ENCODE measurements around the gene CFAP73.
"Not testable (repeated sequence)": the region's sequence is repeated elsewhere in the genome, so short reads cannot be mapped to it uniquely, and the experiment has no call there.

Gene CFAP73

DNA sequence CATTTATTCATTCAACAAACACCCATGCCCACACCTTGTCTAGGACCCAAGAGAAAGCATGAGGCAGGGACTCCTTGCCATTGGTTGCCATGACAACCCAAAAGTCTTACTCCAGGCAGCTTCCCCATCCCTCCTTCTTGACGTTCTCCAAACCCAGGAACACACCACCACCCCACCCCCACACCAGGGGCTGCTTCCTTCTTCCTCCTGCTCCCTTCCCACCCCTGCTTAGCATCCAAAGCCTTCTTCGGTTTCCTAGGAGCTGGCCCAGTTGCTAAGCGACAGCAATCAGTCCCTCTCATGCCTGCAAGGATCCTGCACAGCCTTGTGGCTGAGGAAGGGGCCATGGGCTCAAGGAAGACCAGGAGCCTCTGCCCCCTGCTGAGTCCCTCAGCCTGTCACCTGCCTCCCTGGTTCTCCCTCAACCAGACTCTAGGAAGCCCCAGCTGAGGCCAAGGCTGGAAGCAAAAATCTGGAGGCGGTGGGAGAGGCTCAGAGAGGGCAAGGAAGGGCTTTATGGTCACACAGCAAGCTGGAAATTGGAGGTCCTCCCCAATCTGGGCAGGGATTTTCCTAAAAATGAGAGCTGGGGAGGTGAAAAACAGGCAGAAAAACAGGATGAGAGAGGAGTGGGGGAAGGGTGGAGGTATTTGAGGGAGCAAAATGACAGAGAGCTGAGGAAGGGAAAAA is 29.4 kb upstream of the CFAP73 start:
- no peak for DNase-seq (ENCODE audit: low read depth)

DNA sequence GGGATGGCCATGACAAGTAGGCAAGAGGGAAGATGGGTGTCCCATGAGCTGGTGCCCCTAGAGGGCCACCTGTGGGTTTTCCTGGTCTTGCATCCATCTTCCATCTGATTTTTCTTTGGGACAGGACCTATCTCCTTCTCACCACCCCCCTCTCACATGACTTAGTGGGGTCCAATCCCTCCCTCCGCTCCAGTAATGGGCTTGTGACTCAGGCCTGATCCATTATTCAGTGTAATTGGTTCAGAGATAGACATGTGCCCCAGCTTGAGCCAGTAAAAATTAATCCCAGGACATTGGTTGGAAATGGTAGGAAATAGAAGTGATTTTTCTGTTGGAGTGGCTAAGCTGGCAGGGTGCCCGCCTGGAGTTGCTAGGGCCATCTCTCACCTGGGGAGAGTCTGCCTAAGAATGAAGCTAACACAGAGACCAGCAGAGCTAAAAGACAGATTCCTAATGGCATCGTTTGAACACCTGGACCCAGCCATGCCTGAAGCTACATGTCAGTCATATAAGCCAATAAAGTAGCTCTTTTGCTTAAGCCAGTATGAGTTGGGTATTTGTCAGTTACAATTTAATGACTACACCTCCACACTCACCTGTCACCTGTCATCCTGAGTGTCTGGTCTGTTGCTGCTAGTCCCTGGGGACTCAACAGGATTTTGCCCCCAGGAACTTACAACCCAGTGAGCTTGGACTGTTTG is 28.7 kb upstream of the CFAP73 start:
- DNase-seq (ENCODE audit: low read depth) = no peak

DNA sequence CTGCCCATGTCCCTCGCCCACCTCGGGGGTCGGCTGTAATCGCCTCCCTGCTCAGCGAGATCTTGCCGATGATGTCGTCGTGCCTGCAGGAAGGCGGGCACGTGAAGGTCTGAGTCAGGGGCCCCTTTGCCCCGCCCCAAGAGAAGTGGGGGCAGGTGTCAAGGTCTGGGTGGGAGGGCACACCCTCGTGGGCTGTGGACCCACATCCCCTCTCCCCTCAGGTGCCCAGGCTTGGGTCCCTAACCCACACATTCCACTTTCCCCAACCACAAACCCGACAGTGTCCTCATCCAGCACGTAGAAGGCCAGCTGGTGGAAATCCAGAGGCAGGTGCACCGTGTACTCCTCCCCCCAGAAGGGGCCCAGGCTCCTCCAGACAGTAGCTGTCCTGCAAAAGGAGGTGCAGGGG is 21.7 kb upstream of the CFAP73 start:
- DNase-seq (ENCODE audit: low read depth) = no peak

GRCh38 chr12:113128802-113129663 is 20.5 kb upstream of the CFAP73 start:
- DNase-seq (ENCODE audit: low read depth) = no peak

GRCh38 chr12:113129664-113130456 is 19.7 kb upstream of the CFAP73 start:
- DNase-seq (ENCODE audit: low read depth) = no peak

DNA sequence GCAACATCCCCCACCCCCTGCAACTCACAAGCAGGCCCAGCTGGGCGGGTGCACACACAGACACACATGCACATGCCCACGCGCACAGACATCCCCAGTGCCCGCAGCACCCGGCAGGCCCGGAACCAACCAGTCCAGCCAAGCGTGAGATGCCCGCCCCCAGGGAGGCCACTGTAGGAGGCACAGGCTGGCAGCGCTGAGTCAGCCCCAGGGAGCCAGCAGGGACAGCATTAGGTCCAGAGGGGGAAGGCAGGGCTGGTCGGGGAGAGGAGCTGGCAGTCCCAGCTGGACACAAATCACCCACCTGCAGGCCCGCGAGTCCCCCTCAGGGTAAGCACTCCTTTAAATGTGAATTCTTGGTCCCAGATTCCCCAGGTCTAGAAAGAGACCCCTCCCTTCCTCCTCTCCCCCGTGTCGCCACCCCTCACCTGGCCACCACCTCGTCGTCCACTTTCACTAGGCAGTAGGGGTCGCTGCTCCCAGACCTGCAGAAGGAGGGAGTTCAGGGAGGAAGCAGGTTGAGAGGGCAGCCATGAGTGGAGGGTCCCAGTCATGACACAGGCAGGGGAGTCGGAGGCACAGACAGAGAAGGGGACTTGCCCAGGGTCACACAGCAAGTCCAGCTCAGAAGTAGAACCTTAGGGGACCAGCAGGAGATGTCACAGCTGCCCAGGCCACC is 18.9 kb upstream of the CFAP73 start:
- no peak for DNase-seq (ENCODE audit: low read depth)

GRCh38 chr12:113131556-113131955 is 18.0 kb upstream of the CFAP73 start:
- DNase-seq (ENCODE audit: low read depth) = no peak

- DNase-seq (ENCODE audit: low read depth) = no peak
Observed at GRCh38 chr12:113133036-113133435, 16.5 kb upstream of the CFAP73 start.

DNA sequence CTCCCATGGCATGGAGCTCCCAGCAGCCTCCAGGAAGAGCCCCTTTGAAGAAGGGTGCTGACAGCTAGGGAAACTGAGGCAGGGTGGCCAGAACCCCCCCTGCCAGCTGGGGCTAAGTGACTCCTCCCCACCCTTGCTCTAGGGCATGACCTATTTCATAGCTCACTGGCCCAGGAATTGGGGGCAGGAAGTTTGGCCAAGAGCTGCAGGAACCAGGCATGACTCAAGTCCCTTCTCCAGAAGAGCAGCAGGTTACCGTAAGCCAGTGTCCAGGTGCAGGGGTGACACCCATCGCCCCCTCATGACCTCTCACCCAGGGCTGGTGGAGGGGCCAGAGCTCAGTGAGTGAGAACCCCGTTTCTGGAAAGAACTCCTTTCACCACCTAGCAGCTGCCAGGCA is 15.9 kb upstream of the CFAP73 start:
- no peak for DNase-seq (ENCODE audit: low read depth)

DNA sequence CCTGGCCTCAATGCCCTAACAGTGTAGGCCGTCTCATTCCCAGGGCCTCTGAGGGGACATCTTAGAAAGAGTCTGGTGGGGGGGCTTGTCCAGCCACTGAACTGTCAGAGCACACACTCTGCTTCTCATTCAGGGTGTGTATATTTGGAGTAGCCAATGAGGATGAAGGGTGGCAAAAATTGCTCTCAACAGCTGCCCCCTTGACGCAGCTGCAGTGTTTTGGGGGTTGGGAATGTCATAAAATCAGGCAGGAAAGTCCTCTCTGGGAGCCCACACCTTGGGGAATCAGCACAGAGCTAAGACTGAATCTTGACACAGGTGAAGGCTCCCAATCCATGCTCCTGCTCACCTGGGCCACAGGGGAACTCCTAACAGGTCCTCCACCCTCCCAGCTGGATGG is 15.5 kb upstream of the CFAP73 start:
- DNase-seq (ENCODE audit: low read depth) = no peak

- no peak for DNase-seq (ENCODE audit: low read depth)
Observed at GRCh38 chr12:113134521-113134951, 15.0 kb upstream of the CFAP73 start.

GRCh38 chr12:113135178-113136127 is 14.1 kb upstream of the CFAP73 start, which contains the start of gene RASAL1:
Gene RASAL1, minus strand, starts transcription at chr12:113135761. Its CDS starts 299 bp downstream, at chr12:113135462.
- DNase-seq (ENCODE audit: low read depth) = peak; percentile 52

DNA sequence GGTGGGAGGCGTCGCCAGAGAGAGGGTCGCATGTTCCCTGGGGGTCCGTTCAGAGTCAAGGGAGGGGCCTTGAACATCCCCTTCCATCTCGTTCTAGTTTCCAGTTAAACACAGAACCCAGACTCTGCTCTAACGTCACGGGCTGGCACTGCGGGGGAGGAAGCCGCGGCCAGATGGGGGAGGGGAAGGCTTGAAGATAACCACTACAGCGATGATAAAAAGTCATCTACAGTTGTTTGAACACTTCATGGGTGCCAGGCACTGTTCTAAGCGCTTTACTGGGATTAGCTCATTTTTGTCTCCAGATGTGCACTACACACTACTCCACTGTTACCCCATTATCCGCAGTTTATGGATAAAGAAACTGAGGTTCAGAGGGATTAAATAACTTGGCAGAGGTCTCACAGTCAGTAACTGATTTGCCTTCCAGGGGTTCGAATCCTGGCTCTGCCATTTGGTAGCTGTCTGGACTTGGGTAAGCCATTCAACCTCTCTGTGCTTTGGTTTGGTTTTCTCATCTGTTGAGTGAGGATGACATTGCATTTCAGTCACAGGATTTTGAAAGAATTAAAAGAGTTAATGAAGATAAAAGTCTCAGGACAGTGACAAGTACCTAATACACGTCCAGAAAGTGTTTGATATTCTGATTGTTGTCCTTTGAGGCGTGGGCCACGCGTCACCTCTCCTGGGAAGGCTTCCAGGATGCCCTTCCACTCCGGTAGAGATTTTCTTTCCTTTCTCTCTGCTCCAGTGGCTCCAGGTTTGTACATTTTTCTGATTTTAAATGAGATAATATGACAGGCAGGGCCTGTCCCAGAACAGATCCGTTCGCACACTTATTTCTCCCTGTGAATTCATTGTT is 13.2 kb upstream of the CFAP73 start:
- DNase-seq (ENCODE audit: low read depth) = peak; percentile 19

DNA sequence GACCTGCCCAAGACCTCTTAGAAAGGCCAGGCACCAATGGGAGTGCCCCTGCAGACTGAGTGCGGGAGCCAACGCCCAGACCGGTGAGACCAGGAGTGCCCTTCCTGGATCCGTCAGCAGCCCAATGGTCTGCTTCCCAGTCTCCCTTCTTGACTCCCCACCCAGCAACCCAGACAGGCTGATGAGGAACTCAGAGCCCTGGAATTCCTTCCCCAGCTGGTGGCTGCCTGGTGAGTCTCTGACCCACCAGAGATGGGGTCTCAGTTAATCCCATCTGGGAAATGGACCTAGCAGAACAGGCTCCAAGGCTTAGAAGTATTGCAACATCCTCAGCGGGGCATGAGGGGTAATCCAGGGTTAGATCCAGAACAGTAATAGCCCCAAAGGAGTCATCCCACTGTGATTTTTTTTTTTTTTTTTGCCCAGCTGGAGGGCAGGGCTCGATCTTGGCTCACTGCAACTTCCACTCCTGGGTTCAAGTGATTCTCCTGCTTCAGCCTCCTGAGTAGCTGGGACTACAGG is 12.5 kb upstream of the CFAP73 start:
- DNase-seq (ENCODE audit: low read depth) = no peak

DNA sequence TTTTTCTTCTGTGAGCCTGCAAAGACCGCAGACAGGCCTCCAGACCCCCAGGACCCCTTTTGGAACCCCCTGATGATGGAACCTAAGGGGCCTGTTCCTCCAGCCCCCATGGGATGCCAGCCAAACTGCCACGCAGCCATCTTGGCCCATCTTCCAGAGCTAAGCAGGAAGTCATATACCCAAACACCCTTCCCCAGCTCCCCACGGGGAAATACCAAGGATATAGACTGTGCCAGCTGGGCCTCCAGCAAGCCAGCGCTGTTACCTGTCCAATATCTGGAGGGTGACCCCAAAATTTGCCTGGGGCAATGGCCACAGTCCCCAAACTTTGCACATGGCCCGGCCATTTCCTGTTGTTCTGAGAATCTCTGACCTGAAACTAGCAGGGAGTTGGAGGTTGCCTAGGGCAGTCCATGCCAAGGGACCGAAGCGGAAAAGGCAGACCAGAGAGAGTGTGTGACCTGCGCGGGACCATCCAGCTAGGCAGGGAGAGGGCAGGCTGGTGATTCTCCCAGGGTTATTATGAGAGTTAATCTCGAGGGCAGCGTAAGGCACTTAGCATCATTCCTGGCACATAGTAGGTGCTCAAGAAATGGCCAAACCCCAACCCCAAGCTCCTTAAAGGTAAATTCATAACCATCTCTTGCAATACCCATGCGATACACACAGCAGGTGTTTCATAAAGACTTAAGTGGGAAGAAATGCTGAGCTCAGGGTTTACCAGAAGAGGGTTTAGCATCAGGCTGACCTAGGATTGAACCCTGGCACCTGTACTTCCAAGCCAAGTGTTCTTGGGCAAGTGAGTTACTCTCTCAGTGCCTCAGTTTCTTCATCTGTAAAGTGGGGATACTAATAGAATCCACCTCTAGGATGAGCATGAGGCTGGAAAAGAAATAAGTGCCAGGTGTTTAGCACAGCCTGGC is 11.4 kb upstream of the CFAP73 start:
- DNase-seq (ENCODE audit: low read depth) = no peak

DNA sequence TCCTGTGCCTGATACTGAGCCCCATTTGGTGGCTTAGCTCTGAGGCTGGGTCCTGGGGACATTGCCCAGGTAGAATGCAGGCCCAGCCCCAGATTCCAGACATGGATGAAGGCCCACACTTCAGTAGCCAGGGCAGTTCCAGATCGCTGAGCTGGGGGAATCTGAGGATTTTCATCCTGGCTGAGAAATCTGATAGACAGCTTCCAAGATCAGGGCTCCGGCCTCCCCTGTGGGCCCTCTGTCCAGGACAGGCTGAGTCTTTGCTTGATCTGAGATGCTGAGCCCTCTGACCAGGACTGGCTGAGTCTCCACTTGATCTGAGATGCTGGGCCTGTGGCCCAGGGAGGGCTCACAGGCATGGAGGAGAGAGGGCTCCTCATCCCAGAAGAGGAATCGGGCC is 10.7 kb upstream of the CFAP73 start:
- no peak for DNase-seq (ENCODE audit: low read depth)

- DNase-seq (ENCODE audit: low read depth) = no peak
Observed at GRCh38 chr12:113140706-113141105, 8.8 kb upstream of the CFAP73 start.

DNA sequence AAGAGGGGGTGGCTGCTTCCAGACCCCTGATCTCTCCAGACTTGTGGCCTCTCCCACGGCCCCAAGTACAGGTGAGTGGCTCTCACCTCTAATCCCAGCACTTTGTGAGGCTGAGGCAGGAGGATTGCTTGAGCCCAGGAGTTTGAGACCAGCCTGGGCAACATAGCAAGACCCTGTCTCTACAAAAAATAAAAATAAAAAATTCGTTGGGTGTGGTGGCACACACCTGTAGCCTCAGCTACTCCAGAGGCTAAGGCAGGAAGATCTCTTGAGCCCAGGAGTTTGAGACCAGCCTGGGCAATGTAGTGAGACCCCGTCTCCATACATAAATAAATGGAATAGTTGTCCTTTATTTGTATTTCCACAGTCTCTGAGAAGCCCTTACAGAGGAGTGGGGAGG is 7.8 kb upstream of the CFAP73 start:
- DNase-seq (ENCODE audit: low read depth) = not testable (repeated sequence)

Data from stimulated activated CD8-positive, alpha-beta memory T cell treated with anti-CD3 and anti-CD28 coated beads, Interleukin-7, amount 100 ng/mL, for 24 hours (primary cell).